Pons (tissue), 1 donor: ENCODE data around the gene CADPS2.
"Not testable (repeated sequence)": the region's sequence is repeated elsewhere in the genome, so short reads cannot be mapped to it uniquely, and the experiment has no call there.

Experiments
- DNase-seq: peaks from one replicate; pipeline ENCODE4 v3.0.0-alpha.2; 2016; ENCODE audit warnings: low spot score

CADPS2 gene

GRCh38 chr7:122849957-122850328, 36.3 kb downstream of the CADPS2 start:
- DNase-seq = no peak

- DNase-seq = no peak
Observed at GRCh38 chr7:122849322-122849956, 36.8 kb downstream of the CADPS2 start.

GRCh38 chr7:122847871-122848473, 38.3 kb downstream of the CADPS2 start:
- DNase-seq = no peak

GRCh38 chr7:122846591-122846990, 39.7 kb downstream of the CADPS2 start:
- no peak for DNase-seq

- no peak for DNase-seq
Observed at GRCh38 chr7:122845286-122845685, 41.0 kb downstream of the CADPS2 start.

GRCh38 chr7:122844191-122844988, 41.9 kb downstream of the CADPS2 start:
- DNase-seq = no peak

- no peak for DNase-seq
Observed at GRCh38 chr7:122842971-122843370, 43.3 kb downstream of the CADPS2 start.

- not testable (repeated sequence) for DNase-seq
Observed at GRCh38 chr7:122836286-122836685, 50.0 kb downstream of the CADPS2 start.

- not testable (repeated sequence) for DNase-seq
Observed at GRCh38 chr7:122834571-122834942, 51.7 kb downstream of the CADPS2 start.

GRCh38 chr7:122833888-122834570, 52.2 kb downstream of the CADPS2 start:
- no peak for DNase-seq

- DNase-seq = no peak
Observed at GRCh38 chr7:122831436-122831835, 54.8 kb downstream of the CADPS2 start.

- DNase-seq = no peak
Observed at GRCh38 chr7:122829962-122830361, 56.3 kb downstream of the CADPS2 start.

GRCh38 chr7:122827763-122828162, 58.5 kb downstream of the CADPS2 start:
- no peak for DNase-seq

- DNase-seq = no peak
Observed at GRCh38 chr7:122813845-122814244, 72.4 kb downstream of the CADPS2 start.

GRCh38 chr7:122803851-122804250, 82.4 kb downstream of the CADPS2 start:
- no peak for DNase-seq

- DNase-seq = peak; percentile 71
Observed at GRCh38 chr7:122803323-122803722, 82.9 kb downstream of the CADPS2 start.

- DNase-seq = peak; percentile 20
Observed at GRCh38 chr7:122802301-122802751, 83.9 kb downstream of the CADPS2 start.

- DNase-seq = no peak
Observed at GRCh38 chr7:122791959-122792545, 94.2 kb downstream of the CADPS2 start.

GRCh38 chr7:122790591-122790990, 95.7 kb downstream of the CADPS2 start:
- no peak for DNase-seq

- no peak for DNase-seq
Observed at GRCh38 chr7:122790132-122790531, 96.1 kb downstream of the CADPS2 start.

GRCh38 chr7:122789156-122789555, 97.1 kb downstream of the CADPS2 start:
- no peak for DNase-seq

- DNase-seq = no peak
Observed at GRCh38 chr7:122770686-122771335, 115.4 kb downstream of the CADPS2 start.
